ENCODE data around the gene GHR. TPM values are rescaled to one million over a fixed set of nuclear protein-coding genes. Genes with fewer than 3 reads are reported as not detected.

GHR gene
- total RNA-seq, 1 donor from 2014 or later: 6.4 TPM

GRCh38 chr5:42604171-42604711, 181.0 kb downstream of the GHR start:
- no peaks in the 10 kb centered on the region for H3K27me3 ChIP-seq
- DNase-seq (ENCODE audit: low spot score in 2 of 2): no peak
- intact Hi-C loops (cut with DNase I): no loop called here
- no peak for TF ChIP-seq CTCF (IDR thresholded peaks at IDR 0.05)
- no peaks in the 10 kb centered on the region for H3K4me1 ChIP-seq
- H3K27ac ChIP-seq: no peak overlapping the region
- no peaks in the 10 kb centered on the region for H3K9me3 ChIP-seq
- no peaks in the 10 kb centered on the region for H3K36me3 ChIP-seq
- H3K4me3 ChIP-seq: no peak overlapping the region

GRCh38 chr5:42605490-42605889, 182.3 kb downstream of the GHR start:
- Histone ChIP-seq H3K9me3 (no peaks in the 10 kb centered on the region), H3K4me1 (no peaks in the 10 kb centered on the region), H3K4me3 (no peak overlapping the region), H3K36me3 (no peaks in the 10 kb centered on the region), H3K27ac (no peak overlapping the region), H3K27me3 (no peaks in the 10 kb centered on the region)
- DNase-seq (ENCODE audit: low spot score in 2 of 2): no peak
- no peak for TF ChIP-seq CTCF (IDR thresholded peaks at IDR 0.05)
- intact Hi-C loops (cut with DNase I): no loop called here

- H3K27me3 ChIP-seq: no peaks in the 10 kb centered on the region
- no peak for TF ChIP-seq CTCF (IDR thresholded peaks at IDR 0.05)
- no peaks in the 10 kb centered on the region for H3K4me1 ChIP-seq
- H3K9me3 ChIP-seq: no peaks in the 10 kb centered on the region
- H3K27ac ChIP-seq: no peak overlapping the region
- H3K4me3 ChIP-seq: no peak overlapping the region
- DNase-seq (ENCODE audit: low spot score in 2 of 2): no peak
- intact Hi-C loops (cut with DNase I): no loop called here
- no peaks in the 10 kb centered on the region for H3K36me3 ChIP-seq
Measured at GRCh38 chr5:42606464-42606869, 183.2 kb downstream of the GHR start.

GRCh38 chr5:42611437-42611836, 188.2 kb downstream of the GHR start:
- TF ChIP-seq CTCF (IDR thresholded peaks at IDR 0.05): no peak
- Histone ChIP-seq H3K27ac (no peak overlapping the region), H3K36me3 (no peaks in the 10 kb centered on the region), H3K9me3 (no peaks in the 10 kb centered on the region), H3K4me1 (peaks cover 0 to 11% of the 10 kb centered on the region in 2 donors), H3K27me3 (no peaks in the 10 kb centered on the region), H3K4me3 (no peak overlapping the region)
- no peak for DNase-seq (ENCODE audit: low spot score in 2 of 2)
- intact Hi-C loops (cut with DNase I): no loop called here

GRCh38 chr5:42612750-42613366, 189.6 kb downstream of the GHR start:
- Histone ChIP-seq H3K9me3 (no peaks in the 10 kb centered on the region), H3K4me3 (no peak overlapping the region), H3K27ac (no peak overlapping the region), H3K4me1 (peaks cover 0 to 11% of the 10 kb centered on the region in 2 donors), H3K36me3 (no peaks in the 10 kb centered on the region), H3K27me3 (no peaks in the 10 kb centered on the region)
- intact Hi-C loops (cut with DNase I): no loop called here
- no peak for DNase-seq (ENCODE audit: low spot score in 2 of 2)
- TF ChIP-seq CTCF (IDR thresholded peaks at IDR 0.05): no peak

Measured in ascending aorta (tissue), 2 donors.